IMR-90 (cell line): ENCODE measurements around the gene CHPT1. TPM values are rescaled to one million over a fixed set of nuclear protein-coding genes. Genes with fewer than 3 reads are reported as not detected.

Experiments used
- ATAC-seq: fragments of 200-7000 bp; cut with Tn5 transposase; 2 replicates; pipeline ENCODE4 v1.9.1; 2020; ENCODE audit warnings: low read depth, mild to moderate bottlenecking, moderate library complexity
- BruUV-seq: library from RNA; stranded (reverse); fragments of 400-500 nt; replicated peaks from 2 replicates; lab custom pipeline; 2021; lab: Mats Ljungman, UMichigan
- CTCF ChIA-PET: fragments of 300-600 bp; formaldehyde crosslinking; extraction: SDS; loops from one replicate; lab custom pipeline; 2021; ENCODE audit warnings: antibody characterized with exemption; lab: Yijun Ruan, JAX
- POLR2A ChIA-PET: fragments of 300-600 bp; sonication (Branson Sonifier 250); formaldehyde crosslinking; loops from one replicate; lab custom pipeline; 2022; ENCODE audit warnings: antibody characterized with exemption; ENCODE audit not compliant: unreplicated experiment; lab: Charles Lee
- DNase-seq: peaks from one replicate; pipeline ENCODE4 v3.0.0; 2013
- H2AFZ ChIP-seq: replicated peaks from 2 replicates; pipeline ENCODE3; 2013; ENCODE audit warnings: low read length, mild to moderate bottlenecking; ENCODE audit not compliant: poor library complexity
- H2AK5ac ChIP-seq: 2 replicates; pipeline ENCODE4 v1.6.1; 2013; ENCODE audit warnings: low read depth, low read length, inconsistent platforms
- H2AK9ac ChIP-seq: replicated peaks from 2 replicates; pipeline ENCODE3; 2013; ENCODE audit warnings: mild to moderate bottlenecking, low read depth, low read length, moderate library complexity; ENCODE audit not compliant: poor library complexity
- H2BK120ac ChIP-seq: 2 replicates; pipeline ENCODE4 v1.6.1; 2013; ENCODE audit warnings: low read depth, low read length, inconsistent platforms
- H2BK15ac ChIP-seq: 3 replicates; pipeline ENCODE4 v1.6.1; 2013; ENCODE audit warnings: low read depth, low read length, inconsistent platforms
- H2BK20ac ChIP-seq: 2 replicates; pipeline ENCODE4 v1.6.1; 2013; ENCODE audit warnings: low read depth, mild to moderate bottlenecking, inconsistent platforms, low read length, moderate library complexity
- H2BK5ac ChIP-seq: 2 replicates; pipeline ENCODE4 v1.6.1; 2013; ENCODE audit warnings: mild to moderate bottlenecking, low read depth, low read length, inconsistent platforms; ENCODE audit not compliant: poor library complexity, severe bottlenecking
- H3K14ac ChIP-seq: replicated peaks from 2 replicates; pipeline ENCODE4 v1.6.1; 2013; ENCODE audit warnings: low read depth, low read length, inconsistent platforms
- H3K18ac ChIP-seq: 2 replicates; pipeline ENCODE4 v1.6.1; 2013; ENCODE audit warnings: low read depth, low read length, control low read depth
- H3K23ac ChIP-seq: 2 replicates; pipeline ENCODE4 v1.6.1; 2013; ENCODE audit warnings: low read depth, low read length, inconsistent platforms
- H3K27ac ChIP-seq: 2 replicates; pipeline ENCODE4 v1.5.1; 2013; ENCODE audit warnings: mild to moderate bottlenecking, control low read depth, low read length; ENCODE audit not compliant: insufficient read depth
- H3K27me3 ChIP-seq: 2 replicates; pipeline ENCODE4 v1.6.1; 2013; ENCODE audit warnings: low read length; ENCODE audit not compliant: control insufficient read depth, insufficient read depth
- H3K36me3 ChIP-seq: 2 replicates; pipeline ENCODE4 v1.6.1; 2013; ENCODE audit warnings: low read length, mixed read lengths; ENCODE audit not compliant: control insufficient read depth, insufficient read depth
- H3K4ac ChIP-seq: 2 replicates; pipeline ENCODE4 v1.6.1; 2013; ENCODE audit warnings: low read depth, low read length, inconsistent platforms
- H3K4me1 ChIP-seq: 2 replicates; pipeline ENCODE4 v1.6.1; 2013; ENCODE audit warnings: low read length, mixed read lengths; ENCODE audit not compliant: control insufficient read depth, insufficient read depth
- H3K4me2 ChIP-seq: 2 replicates; pipeline ENCODE4 v1.6.1; 2013; ENCODE audit warnings: low read depth, mild to moderate bottlenecking, control low read depth, low read length, moderate library complexity
- H3K4me3 ChIP-seq: 2 replicates; pipeline ENCODE4 v1.5.1; 2013; ENCODE audit warnings: low read depth, mild to moderate bottlenecking, control low read depth, low read length, moderate library complexity; ENCODE audit not compliant: insufficient read depth
- H3K56ac ChIP-seq: 2 replicates; pipeline ENCODE4 v1.6.1; 2013; ENCODE audit warnings: low read length, inconsistent platforms; ENCODE audit not compliant: insufficient read depth; ENCODE audit errors: extremely low read depth
- H3K79me1 ChIP-seq, 2 experiments: 2 replicates each; pipeline ENCODE4 v1.6.1; 2013; ENCODE audit warnings: low read length in 2 of 2, inconsistent platforms in 1 of 2, low read depth in 1 of 2
- H3K9ac ChIP-seq: 2 replicates; pipeline ENCODE4 v1.6.1; 2013; ENCODE audit warnings: low read depth, low read length, control low read depth
- H3K9me1 ChIP-seq: 2 replicates; pipeline ENCODE4 v1.6.1; 2013; ENCODE audit warnings: low read length, inconsistent platforms; ENCODE audit not compliant: insufficient read depth
- H3K9me3 ChIP-seq: 2 replicates; pipeline ENCODE4 v1.6.1; 2013; ENCODE audit warnings: low read length; ENCODE audit not compliant: control insufficient read depth, insufficient read depth
- H4K20me1 ChIP-seq: 2 replicates; pipeline ENCODE4 v1.6.1; 2013; ENCODE audit warnings: low read length, inconsistent platforms; ENCODE audit not compliant: insufficient read depth
- H4K5ac ChIP-seq: 2 replicates; pipeline ENCODE4 v1.6.1; 2013; ENCODE audit warnings: mild to moderate bottlenecking, low read depth, low read length, control low read depth
- H4K8ac ChIP-seq, 2 experiments: 2 replicates each; pipeline ENCODE4 v1.6.1; 2013; ENCODE audit warnings: low read depth in 2 of 2, low read length in 2 of 2, control low read depth in 1 of 2, inconsistent platforms in 1 of 2
- H4K91ac ChIP-seq: 2 replicates; pipeline ENCODE4 v1.6.1; 2013; ENCODE audit warnings: low read depth, low read length, inconsistent platforms; ENCODE audit not compliant: insufficient read depth
- BHLHE40 ChIP-seq: fragments of 150-350 bp; IDR thresholded peaks from 2 replicates; pipeline ENCODE4 v1.6.1; 2016; ENCODE audit warnings: mild to moderate bottlenecking, low read depth, low read length
- CEBPB ChIP-seq: IDR thresholded peaks from 2 replicates; pipeline ENCODE4 v1.6.1; 2012; ENCODE audit warnings: low read depth, low read length, improper control_type of control experiment
- CHD1 ChIP-seq: IDR thresholded peaks from 2 replicates; pipeline ENCODE4 v1.6.1; 2012; ENCODE audit warnings: low read depth, low read length, improper control_type of control experiment
- FOS ChIP-seq: fragments of 150-350 bp; IDR thresholded peaks from 2 replicates; pipeline ENCODE4 v1.6.1; 2016; ENCODE audit warnings: low read depth, low read length
- MAFK ChIP-seq: IDR thresholded peaks from 2 replicates; pipeline ENCODE4 v1.6.1; 2012; ENCODE audit warnings: low read depth, low read length, improper control_type of control experiment
- MAZ ChIP-seq: IDR thresholded peaks from 2 replicates; pipeline ENCODE4 v1.6.1; 2012; ENCODE audit warnings: low read depth, mild to moderate bottlenecking, low read length, improper control_type of control experiment, moderate library complexity, borderline replicate concordance
- MXI1 ChIP-seq: IDR thresholded peaks from 2 replicates; pipeline ENCODE4 v1.6.1; 2012; ENCODE audit warnings: low read depth, mild to moderate bottlenecking, low read length, moderate library complexity, borderline replicate concordance
- NFE2L2 ChIP-seq: fragments of 150-350 bp; IDR thresholded peaks from 2 replicates; pipeline ENCODE4 v1.6.1; 2016; ENCODE audit warnings: low read depth, mild to moderate bottlenecking, low read length
- POLR2A ChIP-seq: IDR thresholded peaks from 2 replicates; pipeline ENCODE4 v1.6.1; 2012; ENCODE audit warnings: mild to moderate bottlenecking, low read depth, low read length
- RAD21 ChIP-seq: IDR thresholded peaks from 2 replicates; pipeline ENCODE4 v1.6.1; 2012; ENCODE audit warnings: low read length, improper control_type of control experiment
- RCOR1 ChIP-seq: IDR thresholded peaks from 2 replicates; pipeline ENCODE4 v1.6.1; 2012; ENCODE audit warnings: mild to moderate bottlenecking, low read length, improper control_type of control experiment; ENCODE audit not compliant: insufficient replicate concordance
- RFX5 ChIP-seq: IDR thresholded peaks from 2 replicates; pipeline ENCODE4 v1.8.0; 2012; ENCODE audit warnings: low read depth, mild to moderate bottlenecking, low read length, moderate library complexity
- SMC3 ChIP-seq: fragments of 150-350 bp; IDR thresholded peaks from 2 replicates; pipeline ENCODE4 v1.6.1; 2016; ENCODE audit warnings: low read depth, mild to moderate bottlenecking, antibody characterized with exemption, low read length, moderate library complexity
- WGBS, 2 experiments: methylation state at CpG; one replicate each; pipeline versions ENCODE4 v1.1.5 to v1.1.7; 2013; ENCODE audit warnings: missing lambda C conversion rate in 2 of 2; ENCODE audit not compliant: insufficient read length in 1 of 2; ENCODE audit errors: extremely low coverage in 2 of 2; 5-methylcytosine and 5-hydroxymethylcytosine counted together
- dilution Hi-C: fragments of 300-500 bp; cut with HindIII; formaldehyde crosslinking; loops from one replicate; pipeline ENCODE4 v1.14.3; 2018; ENCODE audit warnings: low sequenced_read_pairs; ENCODE audit not compliant: unreplicated experiment
- in situ Hi-C: fragments of 300-500 bp; cut with MboI; formaldehyde crosslinking; loops from 3 replicates; pipeline ENCODE4 v1.14.3; 2019; ENCODE audit warnings: low sequenced_read_pairs, inconsistent platforms, mixed read lengths
- intact Hi-C: fragments of 100-400 bp; cut with micrococcal nuclease; formaldehyde crosslinking; loops from 2 replicates; pipeline ENCODE4 v1.10.0; 2022
- polyA plus RNA-seq, 3 experiments: library from polyadenylated mRNA; depleted of rRNA; stranded (reverse); fragments of >200 nt; gene quantifications; 2 replicates each; pipeline ENCODE4 v1.2.3, GENCODE V29; 2012; ENCODE audit warnings: low replicate concordance in 1 of 3
- total RNA-seq: library from RNA; depleted of rRNA; stranded (reverse); fragments of >200 nt; gene quantifications from 2 replicates; pipeline ENCODE4 v1.2.3, GENCODE V29; 2012
- TF ChIP-seq, protein P1 (sequence below): fragments of 150-350 bp; IDR thresholded peaks from 2 replicates; pipeline ENCODE4 v1.6.1; 2017; ENCODE audit warnings: mild to moderate bottlenecking, antibody characterized with exemption, low read length, low read depth
- TF ChIP-seq, protein P2 (sequence below): conservative IDR thresholded peaks from 2 replicates; pipeline ENCODE4 v1.5.1; 2012; ENCODE audit warnings: mild to moderate bottlenecking, low read depth, low read length, improper control_type of control experiment

The CHPT1 gene
- total and polyA plus RNA-seq, 2 of the 4 experiments (the other 2 are of a cell fraction) = 8.1 to 11.7 TPM

DNA sequence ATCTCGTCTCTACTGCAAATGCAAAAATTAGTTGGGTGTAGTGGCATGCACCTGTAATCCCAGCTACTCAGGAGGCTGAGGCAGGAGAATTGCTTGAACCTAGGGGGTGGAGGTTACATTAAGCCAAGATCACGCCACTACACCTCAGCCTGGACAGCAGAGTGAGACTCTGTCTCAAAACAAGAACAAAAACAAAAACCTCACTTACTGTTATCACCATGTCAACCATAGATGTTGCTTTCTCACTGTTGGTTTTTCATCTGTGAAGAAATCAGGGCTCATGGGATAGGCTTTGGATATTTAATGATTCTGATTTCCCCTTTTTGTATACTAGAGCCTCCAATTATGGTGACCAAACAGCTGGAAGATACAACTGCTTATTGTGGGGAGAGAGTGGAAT is 49.7 kb upstream of the CHPT1 start:
- no peaks in the 10 kb centered on the region for H3K36me3 ChIP-seq
- no peaks in the 10 kb centered on the region for H3K9me1 ChIP-seq
- no peaks in the 10 kb centered on the region for H3K79me1 ChIP-seq
- no peak overlapping the region for H3K56ac ChIP-seq
- no CpG with 5 or more reads among the region's 2 CpGs for whole genome bisulfite sequencing, 2 experiments
- no peak overlapping the region for H3K4ac ChIP-seq
- no peak overlapping the region for H2BK15ac ChIP-seq
- no peak overlapping the region for H3K4me3 ChIP-seq
- no peak overlapping the region for H3K14ac ChIP-seq
- ATAC-seq = no peak
- no peak overlapping the region for H4K91ac ChIP-seq
- H2BK20ac ChIP-seq = no peak overlapping the region
- in situ Hi-C loops = no loop called here
- no peaks in the 10 kb centered on the region for H3K4me1 ChIP-seq
- ChIA-PET POLR2A (no interaction called here), CTCF (no interaction called here)
- BruUV-seq = no TSS peak
- dilution Hi-C loops = no loop called here
- H4K8ac ChIP-seq = no peak overlapping the region
- DNase-seq = no peak
- H3K27me3 ChIP-seq = no peaks in the 10 kb centered on the region
- TF ChIP-seq CEBPB = no peak
- TF ChIP-seq CHD1 = no peak
- no peak for TF ChIP-seq BHLHE40
- TF ChIP-seq RAD21 = no peak
- TF ChIP-seq MAFK = no peak
- no peak for TF ChIP-seq NFE2L2
- TF ChIP-seq, protein P1, sequence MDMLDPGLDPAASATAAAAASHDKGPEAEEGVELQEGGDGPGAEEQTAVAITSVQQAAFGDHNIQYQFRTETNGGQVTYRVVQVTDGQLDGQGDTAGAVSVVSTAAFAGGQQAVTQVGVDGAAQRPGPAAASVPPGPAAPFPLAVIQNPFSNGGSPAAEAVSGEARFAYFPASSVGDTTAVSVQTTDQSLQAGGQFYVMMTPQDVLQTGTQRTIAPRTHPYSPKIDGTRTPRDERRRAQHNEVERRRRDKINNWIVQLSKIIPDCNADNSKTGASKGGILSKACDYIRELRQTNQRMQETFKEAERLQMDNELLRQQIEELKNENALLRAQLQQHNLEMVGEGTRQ = no peak
- TF ChIP-seq SMC3 = no peak
- TF ChIP-seq RCOR1 = no peak
- TF ChIP-seq MXI1 = no peak
- no peak for TF ChIP-seq RFX5
- TF ChIP-seq FOS = no peak
- no peak for TF ChIP-seq MAZ
- TF ChIP-seq, protein P2, sequence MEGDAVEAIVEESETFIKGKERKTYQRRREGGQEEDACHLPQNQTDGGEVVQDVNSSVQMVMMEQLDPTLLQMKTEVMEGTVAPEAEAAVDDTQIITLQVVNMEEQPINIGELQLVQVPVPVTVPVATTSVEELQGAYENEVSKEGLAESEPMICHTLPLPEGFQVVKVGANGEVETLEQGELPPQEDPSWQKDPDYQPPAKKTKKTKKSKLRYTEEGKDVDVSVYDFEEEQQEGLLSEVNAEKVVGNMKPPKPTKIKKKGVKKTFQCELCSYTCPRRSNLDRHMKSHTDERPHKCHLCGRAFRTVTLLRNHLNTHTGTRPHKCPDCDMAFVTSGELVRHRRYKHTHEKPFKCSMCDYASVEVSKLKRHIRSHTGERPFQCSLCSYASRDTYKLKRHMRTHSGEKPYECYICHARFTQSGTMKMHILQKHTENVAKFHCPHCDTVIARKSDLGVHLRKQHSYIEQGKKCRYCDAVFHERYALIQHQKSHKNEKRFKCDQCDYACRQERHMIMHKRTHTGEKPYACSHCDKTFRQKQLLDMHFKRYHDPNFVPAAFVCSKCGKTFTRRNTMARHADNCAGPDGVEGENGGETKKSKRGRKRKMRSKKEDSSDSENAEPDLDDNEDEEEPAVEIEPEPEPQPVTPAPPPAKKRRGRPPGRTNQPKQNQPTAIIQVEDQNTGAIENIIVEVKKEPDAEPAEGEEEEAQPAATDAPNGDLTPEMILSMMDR = no peak
- TF ChIP-seq POLR2A = no peak
- H2BK5ac ChIP-seq = no peak overlapping the region
- H2AFZ ChIP-seq = no peak overlapping the region
- H3K18ac ChIP-seq = no peak overlapping the region
- no peak overlapping the region for H3K9ac ChIP-seq
- no peak overlapping the region for H2AK9ac ChIP-seq
- no peak overlapping the region for H3K27ac ChIP-seq
- no peaks in the 10 kb centered on the region for H3K9me3 ChIP-seq
- H2BK120ac ChIP-seq = no peak overlapping the region
- H4K5ac ChIP-seq = no peak overlapping the region
- no peak overlapping the region for H3K4me2 ChIP-seq
- no peaks in the 10 kb centered on the region for H4K20me1 ChIP-seq
- no peak overlapping the region for H3K23ac ChIP-seq
- no peak overlapping the region for H2AK5ac ChIP-seq
- intact Hi-C loops = no loop called here
